AML-193 (cell line): ENCODE measurements around the gene SH3RF2.

Source experiments
- DNase-seq, 2 experiments: peaks; one replicate each; lab custom pipeline; 2025; lab: John Stamatoyannopoulos, UW

Gene SH3RF2

DNA sequence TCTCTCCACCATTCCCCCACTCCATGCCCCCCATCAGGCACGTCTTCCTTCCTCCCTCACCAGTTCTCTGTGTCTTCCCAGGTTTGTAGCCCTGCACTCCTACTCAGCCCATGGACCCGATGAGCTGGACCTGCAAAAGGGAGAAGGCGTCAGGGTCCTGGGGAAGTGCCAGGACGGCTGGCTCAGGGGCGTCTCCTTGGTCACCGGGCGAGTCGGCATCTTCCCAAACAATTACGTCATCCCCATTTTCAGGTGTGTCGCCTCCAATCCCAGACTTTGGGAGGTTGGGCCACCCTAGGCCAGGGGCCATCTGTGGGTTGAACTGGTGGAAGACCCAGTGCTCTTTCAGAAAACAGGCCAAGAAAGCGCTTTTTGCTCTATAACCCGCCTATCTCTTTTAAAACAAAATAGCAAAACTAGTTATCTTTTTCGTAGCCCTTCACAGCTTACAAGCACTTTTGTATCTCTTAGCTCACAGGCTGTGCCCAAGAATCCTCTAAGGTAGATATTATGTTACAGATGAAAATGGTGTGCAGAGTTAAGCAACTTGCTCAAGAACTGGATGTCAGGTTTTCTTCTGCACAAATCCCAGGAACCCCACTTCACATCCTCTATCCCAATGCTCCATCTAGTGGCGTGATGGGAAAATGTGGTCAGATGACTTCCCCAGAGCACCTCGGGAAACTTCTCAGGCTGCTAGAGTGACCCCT is 112.8 kb downstream of the SH3RF2 start:
- peak; percentile 43 to 51 for DNase-seq

DNA sequence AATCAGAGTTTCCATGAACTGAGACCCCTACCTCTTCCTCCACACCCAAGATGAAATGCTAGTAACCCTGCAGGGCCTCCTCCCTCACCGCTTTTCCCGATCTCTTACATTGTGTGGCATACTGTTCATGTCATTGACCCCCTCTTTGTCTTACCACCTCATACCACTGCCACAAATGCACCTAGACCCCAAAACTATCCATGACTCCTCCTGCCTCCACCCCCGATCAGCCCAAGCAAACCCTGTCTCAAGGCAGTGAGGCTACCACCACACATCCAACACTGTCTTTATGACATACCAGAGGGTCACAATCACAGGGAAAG is 113.3 kb downstream of the SH3RF2 start:
- no peak for DNase-seq

DNA sequence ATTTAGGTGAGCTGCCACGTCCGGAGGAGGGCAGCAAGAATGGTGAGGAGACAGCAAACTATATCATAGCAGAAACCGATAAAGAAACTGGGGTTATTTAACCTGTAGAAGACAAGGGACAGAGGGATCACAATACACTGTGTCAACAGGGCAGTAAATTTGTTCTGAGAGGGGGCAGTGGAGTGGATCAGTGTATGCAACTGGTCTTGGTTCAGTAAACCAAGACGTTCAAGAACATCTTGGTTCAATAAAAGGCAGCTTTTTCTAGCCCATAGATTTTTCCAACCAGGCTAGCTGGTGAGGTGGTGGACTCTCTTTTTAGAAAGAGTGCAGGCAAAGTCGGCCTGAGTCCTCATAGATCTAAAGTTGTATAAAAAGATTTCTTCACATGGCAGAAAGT is 113.7 kb downstream of the SH3RF2 start:
- DNase-seq, result no peak

DNA sequence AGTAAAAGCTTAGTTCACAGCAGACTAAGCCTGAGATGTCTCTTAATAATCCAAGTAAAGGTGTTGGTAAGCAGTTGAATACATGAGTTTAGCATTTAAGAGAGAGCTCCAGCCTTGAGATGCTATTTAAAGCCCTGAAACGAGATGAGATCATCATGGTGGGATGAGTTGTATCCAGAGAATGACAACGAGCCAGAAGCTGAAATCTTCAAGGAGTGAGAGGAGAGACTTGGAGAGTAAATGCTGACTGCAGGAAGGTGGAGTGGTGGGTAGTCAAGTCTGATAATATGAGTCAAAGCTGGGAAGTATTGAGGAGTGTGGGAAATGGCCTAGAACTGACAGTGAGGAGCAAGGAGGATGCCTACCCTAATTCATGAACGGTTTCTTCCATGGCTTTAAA is 115.3 kb downstream of the SH3RF2 start:
- no peak for DNase-seq

DNA sequence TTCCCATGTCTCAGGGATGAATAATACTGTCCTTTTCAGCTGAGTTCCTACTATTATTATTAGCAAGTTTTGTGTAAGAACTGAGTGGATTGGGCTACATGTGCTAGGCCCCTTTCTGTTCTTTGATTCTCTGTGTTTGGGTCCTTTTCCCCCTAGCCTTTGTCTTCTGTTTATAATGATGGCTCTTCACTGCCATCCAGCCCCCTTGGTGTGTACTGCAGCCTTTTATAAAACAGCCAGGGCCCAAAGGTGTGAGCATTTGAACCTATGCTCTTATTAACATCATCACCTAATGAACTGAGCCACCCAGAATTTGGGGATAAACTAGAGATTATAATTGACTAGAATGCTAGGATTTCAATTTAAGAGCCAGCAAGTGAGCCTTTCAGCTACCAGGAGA is 116.4 kb downstream of the SH3RF2 start:
- peak; percentile 13 to 21 for DNase-seq

DNA sequence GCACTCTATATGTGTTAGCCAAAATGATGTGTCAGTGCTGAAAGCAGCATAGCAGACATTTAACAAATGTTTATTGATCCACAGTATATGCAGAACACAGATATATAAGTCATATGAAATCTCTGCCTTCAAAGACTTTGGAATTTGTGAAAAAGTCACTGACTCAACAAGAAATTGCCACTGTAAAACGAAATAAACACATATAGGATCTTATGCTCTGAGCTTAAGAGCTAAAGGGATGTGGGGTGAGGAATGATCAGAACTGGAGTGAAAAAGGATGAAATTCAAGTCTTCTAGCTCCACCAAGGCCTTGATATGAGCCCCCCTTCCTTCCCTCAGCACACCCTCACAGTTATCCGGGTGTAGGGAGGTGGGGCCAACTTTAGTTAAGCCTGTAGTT is 119.1 kb downstream of the SH3RF2 start:
- no peak for DNase-seq

DNA sequence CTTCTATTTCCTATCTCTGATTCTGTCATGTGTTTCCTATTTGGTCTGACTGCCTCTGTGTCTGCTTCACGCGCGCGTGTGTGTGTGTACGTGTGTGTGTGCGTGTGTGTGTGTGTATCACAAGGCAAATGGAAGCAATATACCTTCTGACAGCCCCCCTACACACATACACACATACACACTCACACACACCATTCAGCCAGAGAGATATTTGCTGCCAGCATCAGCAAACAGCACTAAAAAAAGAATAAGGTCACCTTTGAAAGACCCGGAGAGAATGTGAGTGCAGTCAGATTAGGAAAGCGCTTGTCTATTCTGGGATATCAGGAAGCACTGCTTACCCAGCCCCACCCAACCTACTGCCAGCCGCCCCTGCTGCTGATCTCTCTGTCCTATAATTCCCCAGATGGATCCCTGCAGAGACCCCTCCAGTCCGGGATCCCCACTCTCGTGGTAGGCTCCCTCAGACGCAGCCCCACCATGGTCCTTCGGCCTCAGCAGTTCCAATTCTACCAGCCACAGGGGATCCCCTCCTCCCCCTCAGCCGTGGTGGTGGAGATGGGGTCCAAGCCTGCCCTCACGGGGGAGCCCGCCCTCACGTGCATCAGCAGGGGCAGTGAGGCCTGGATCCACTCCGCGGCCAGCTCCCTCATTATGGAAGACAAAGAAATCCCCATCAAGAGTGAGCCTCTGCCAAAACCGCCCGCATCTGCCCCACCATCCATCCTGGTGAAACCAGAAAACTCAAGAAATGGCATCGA is 123.3 kb downstream of the SH3RF2 start:
- no peak for DNase-seq

DNA sequence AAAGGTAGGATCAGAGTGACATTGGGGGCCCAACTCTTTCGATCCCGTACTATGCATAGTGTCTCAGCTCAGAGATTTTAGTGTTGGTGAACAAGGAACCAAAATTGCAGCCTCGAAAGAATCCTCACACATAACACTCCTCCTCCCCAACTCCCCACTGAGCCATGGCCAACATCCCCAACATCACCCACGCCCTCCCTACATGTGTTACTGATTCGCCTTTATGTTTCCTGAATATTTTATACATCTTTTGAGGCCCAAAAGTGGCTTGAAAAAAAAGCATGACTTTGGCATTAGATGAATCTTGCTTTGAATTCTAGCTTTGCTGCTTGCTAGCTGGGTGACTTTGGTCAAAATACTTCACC is 123.8 kb downstream of the SH3RF2 start:
- DNase-seq, result no peak

DNA sequence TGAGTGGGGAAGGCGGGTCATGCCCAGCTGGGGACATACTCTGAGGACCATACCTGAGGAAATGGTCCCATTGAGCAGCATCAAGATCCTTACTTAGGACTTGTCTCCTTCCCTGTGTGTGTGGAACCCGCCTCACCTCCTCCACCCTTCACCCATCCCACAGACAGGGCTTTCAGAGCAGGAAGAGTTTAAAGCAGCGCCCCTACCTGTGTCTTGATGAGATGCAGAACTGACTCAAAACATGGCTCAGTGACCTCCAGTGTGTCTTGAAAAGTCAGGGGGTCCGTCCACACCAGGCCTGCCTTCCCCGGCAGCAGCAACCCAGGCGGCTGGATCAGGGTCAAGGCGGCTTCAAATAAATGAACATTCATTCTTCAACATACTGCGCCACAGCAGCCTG is 130.6 kb downstream of the SH3RF2 start:
- no peak for DNase-seq

DNA sequence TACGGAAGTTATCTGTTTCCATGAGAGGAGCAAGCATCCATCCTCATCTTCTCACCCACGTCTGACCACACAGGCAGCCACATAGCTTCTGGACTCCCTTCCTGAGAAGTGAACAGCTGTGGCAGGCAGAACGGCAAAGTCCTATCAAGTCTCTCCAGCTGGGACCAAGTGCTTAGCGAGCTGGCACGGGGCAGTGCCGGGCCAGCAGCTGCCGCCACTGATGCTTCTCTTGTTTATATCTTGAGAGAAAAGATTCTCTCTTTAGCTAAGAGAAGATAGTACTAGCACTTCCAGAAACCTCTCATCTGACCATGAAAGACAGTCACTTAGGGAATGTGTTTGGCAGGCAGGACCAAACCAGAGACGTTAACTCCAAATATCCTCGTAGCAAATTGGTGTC is 131.8 kb downstream of the SH3RF2 start:
- no peak for DNase-seq

DNA sequence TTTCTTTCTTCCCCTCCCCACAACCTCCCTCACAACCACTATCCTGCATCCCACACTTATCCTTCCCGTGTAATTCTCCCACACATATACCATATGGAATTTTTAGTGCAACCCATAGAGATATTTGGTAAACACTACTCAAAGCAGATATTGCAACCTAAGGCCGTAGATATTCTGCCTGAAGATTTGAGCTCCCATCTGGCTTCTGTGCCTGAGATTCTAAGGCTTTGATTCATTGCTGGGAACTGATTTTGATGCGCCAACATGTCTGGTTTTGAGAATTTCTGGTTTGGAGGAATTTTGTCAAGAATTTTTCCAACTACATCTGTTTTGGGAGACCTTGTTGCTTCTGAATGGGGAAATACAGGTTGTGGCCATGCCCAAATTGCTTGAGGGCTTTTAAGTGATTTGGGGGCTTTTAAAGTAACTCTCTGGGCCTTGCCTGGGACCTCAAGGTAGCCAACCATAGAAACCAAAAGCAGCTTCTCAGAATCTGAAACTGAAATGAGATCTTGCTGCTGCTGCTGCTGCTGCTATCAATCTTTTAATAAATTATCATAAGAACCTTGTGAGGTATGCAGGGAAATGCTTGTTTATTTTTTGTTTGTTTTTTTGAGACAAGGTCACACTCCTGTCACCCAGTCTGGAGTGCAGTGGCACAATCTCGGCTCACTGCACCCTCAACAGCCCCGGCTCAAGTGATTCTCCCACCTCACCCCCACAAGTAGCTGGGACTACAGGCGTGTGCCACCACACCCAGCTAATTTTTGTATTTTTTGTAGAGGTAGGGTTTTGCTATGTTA is 132.8 kb downstream of the SH3RF2 start:
- DNase-seq, result no peak

DNA sequence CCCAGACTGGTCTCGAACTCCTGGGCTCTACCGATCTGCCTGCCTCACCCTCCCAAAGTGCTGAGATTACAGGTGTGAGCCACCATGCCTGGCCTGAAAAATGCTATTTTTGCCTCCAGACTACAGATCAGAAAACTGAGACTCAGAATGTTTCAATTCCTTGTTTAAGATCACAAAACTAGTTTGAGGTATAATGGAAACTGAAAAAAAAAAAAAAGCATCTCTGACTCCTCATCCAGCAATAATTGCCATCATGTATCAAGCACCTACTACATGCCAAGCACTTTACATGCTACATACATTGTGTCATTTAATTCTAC is 133.4 kb downstream of the SH3RF2 start:
- DNase-seq, result no peak

DNA sequence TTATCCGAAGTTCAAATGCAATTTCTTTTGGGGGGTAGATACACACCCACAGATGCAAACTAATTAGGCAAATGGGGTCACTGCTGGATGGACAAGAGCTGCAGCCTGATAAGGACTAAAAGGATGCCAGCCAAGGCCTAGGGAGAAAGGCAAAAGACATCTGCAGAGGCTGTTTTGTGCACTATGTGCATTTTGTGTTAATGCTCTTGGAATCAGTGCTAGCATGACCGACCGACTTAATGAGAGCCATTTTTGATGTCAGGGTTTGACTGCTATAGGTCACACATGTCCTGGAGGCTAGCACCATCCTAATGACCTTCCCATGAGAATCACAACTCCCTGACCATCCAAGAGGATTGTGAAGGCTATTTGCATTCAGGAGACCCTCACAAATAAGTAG is 134.4 kb downstream of the SH3RF2 start:
- DNase-seq, result no peak

DNA sequence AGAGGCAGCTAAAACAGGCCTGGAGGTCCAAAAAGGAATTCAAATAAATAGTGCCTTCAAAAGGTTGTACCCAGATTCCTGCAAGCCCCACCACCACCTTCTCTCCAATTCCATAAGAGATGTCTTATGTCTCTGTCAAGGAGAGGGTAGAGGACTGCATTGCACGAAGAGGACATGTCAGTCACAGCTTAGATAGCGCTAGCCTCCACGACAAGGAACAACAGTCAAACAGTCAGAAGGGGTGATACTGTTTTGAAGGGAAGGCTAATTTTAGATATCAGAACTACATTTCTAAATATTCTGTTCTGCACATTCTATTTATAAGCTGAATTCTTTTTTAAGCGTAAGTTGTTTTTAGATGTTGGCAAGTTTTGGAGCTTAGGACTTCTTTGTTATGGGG is 134.8 kb downstream of the SH3RF2 start:
- no peak for DNase-seq

DNA sequence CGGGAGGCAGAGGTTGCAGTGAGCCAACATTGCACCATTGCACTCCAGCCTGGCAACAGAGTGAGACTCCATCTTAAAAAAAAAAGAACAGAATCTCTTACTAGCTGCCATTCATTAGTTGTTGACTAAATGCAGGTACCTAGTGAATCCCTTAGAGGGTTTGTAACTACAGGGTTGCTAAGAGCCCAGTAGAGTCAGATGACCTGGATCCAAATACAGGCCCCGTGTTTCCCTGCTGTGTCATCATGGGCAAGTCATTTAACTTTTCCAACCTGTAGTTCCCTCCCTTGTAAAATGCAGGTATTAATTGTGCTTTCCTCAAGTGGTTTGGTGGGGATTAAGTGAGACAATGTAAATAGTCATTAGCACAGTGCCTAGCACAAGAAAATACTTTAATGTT is 136.2 kb downstream of the SH3RF2 start:
- no peak for DNase-seq

DNA sequence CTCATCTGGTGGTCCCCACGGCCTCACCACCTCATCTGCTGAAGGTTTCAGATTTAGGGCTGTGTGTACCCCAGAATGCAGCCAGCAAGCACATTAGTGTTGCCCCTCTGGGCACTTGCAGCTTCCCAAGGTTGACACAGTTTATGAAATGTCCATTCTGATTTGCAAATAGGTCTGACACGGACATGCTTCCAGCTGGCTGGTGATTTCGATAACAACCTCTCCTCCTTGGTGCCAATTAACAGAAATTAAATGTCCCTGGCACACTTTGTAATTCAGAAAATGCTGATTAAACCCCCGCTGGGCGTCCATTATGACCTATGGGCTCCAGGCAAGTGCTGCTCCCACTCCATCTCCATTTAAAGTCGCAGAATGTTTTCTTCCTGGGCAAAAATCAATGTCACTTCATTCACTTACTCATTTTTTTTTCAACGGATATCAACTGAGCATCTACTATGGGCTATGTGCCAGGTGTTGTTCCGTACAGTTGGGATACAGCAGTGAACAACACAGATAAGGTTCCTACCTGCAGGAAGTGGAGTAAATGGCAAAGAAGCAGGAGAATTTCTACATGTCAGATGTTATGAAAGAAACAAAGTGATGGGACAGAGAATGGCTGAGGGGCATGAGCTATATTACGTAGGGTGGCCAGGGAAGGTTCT is 137.0 kb downstream of the SH3RF2 start:
- DNase-seq, result no peak

DNA sequence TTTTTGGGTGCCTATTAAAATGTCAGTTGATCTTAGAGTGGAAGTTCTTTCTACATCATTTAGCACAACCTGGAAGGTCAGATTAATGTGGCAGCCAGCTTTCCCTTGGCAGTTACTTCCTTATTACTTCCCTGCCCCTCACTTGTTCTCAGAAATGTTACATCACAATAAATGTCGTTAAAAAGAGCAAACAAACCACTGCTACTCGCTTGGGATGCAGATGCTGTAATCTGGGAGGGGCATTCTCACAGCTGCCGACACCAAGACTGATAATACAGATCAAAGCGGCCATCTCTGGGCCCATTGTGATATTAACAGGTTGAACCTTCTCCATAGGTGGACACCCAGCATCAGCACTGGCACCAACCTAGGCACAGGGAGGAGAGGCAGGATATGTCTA is 139.7 kb downstream of the SH3RF2 start:
- DNase-seq, result peak; percentile 84 to 93

DNA sequence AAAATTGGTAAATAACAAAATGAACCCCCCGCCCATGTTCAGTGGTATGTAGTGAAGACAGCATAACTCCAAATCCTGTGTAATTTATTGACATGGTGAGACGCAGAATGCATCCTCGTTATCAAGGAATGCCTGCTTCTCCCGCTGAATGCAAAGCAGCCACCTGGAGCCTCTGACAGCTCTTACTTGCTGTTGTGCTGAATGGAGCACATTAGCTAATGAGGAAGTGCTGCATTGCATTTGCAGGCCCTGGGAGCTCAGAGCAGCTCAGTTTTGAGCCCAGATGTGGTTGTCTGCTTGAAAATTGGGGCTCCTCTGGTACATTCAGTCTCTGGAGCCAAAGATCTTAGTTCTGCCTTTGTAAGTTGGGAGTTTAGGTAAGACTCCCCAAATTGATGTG is 140.1 kb downstream of the SH3RF2 start:
- peak; percentile 20 to 56 for DNase-seq

DNA sequence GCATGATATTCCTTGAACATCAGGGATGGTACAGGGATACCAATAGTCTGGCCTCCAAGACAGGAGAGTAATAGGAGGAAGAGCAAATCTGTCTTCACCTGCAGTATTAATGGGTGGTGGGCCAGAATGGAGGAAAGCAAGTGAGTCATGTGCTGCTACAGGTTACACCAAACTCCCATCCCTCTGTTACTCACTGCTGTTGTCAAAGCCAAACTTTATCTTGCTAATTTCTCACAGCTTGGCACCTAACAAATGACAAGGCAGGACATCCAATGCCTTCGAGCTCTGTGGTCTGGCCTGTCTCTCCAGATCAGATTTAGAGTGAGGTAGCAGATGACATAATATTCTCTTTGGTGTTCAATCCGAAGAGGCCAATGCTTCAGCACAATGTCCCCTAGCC is 142.2 kb downstream of the SH3RF2 start:
- DNase-seq, result no peak

DNA sequence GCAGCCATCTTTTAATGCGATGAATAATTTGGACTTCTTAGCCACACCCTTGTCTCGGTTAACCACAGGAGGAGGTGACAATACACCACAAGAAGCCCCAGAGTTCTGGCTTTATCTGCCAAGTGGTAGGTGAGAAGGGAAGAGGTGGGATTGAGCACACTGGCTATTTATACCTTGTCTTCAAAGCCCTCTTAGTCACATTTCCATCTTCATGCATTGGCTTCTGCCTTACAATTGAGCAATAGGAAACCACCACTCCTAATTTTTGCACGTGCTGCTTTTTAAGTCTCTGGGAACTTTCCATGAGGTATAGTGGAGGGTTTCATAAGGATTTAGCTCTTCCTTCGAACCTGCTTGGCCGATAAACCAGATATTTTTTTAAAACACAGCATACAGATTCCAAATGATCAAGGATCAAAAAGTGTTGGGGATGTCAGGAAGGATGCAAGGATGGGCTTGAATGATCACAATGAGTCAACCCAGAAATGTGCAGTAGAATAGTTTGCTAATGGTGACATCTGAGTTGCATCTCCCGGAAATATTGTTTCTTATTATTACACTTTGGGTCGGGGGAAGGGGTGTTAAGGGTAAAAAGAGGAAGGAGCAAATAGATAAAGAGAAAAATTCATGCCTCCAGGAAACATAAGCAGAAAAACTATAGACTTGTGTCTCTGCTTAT is 143.5 kb downstream of the SH3RF2 start:
- peak; percentile 56 to 79 for DNase-seq

DNA sequence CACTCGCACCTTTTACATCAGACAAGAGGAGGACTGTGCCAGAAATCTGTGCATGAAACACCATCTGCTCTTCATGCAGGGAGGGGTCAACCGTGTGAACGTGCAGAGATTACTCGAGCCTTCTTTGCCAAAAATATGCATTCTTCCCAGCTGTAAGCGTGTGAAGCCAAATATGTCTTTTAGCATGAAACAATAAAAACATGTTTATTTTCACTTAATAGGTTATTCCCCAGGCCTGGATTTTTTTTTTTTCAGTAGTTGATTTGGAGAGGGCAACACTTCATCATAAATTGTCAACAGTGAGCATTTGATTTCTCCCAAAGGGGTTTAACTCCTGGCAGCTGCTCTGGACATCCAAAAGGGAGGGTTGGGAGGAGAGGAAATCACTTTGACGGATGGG is 145.2 kb downstream of the SH3RF2 start:
- no peak for DNase-seq

DNA sequence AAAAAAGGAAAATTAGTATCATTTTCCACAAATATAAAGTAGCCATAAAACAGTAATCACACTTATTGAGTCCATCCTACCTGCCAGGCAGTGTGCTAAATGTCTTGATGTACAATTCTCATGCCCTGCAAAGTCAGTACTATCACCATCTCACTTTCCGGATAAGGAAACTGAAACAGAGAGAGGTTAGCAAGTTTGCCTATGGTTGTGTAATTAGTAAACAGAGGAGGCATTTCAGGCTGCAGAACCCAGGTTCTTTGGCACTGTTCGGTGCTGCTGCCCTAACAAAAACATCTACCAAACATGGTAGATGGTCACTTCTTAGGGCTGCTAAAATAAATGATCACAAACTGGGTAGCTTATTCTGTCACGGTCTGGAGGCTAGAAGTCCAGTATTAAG is 146.4 kb downstream of the SH3RF2 start:
- DNase-seq, result no peak
